ENCODE results near the gene CUX1.

The CUX1 gene

DNA sequence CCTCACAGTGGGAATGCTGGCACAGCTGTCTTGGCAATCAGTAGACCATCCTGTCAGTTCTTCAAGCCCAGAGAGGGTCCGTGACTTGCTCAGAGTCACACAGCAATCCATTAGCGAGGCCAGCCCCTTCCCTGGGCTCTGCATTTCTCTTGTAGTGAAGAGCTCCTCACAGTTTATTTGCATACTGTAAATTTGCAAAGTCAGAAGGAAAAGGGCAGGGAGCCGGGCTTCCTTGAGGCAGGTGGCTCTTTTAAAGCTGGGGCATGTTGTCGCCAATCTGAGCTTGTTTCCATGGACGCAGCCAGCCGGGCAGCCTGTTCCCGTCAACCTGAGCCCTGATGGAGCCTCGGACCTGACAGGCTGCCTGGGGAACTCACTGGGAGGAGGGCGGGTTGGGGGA lies 123.4 kb downstream of the CUX1 start:
- no peak for DNase-seq

- DNase-seq, result peak in 1 of 2 experiments; percentile 47
These were observed 124.3 kb downstream of the CUX1 start for GRCh38 chr7:101941481-101942383.

GRCh38 chr7:101942603-101943210 lies 125.3 kb downstream of the CUX1 start:
- no peak for DNase-seq

- no peak for DNase-seq
These were observed 125.9 kb downstream of the CUX1 start for GRCh38 chr7:101943306-101943705.

DNA sequence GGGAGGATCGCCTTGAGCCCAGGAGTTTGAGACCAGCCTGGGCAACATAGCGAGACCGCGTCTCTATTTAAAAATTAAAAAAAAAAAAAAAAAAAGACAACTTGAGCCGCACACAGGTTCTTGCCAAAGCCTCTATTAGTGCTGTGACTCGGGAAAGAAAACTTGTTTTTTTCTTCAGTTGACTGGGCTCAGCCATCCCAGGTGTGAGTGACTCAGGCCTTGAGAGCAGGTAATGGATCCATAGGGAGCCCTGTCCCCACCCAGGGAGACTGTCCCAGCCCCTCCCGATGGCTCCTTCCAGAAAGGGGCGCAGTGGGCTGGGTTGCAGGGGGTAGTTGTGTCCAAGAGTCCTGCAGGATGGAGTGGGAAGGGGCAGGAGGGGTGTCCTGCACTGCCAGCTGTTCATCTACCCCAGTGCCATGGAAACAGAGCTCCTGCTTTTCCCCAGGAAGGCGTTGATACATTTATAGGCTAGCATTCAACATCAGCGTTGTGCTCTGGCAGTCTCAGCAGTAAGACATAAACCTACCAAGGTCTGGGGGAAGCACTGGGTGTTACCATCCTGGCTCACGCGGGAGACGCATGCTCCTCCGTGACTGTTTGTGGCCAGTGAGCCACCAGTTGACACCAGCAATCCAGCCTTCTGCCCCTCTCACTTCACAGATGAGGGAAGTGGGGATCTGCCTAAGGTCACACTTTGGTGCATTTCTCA lies 126.6 kb downstream of the CUX1 start:
- DNase-seq, result no peak

DNA sequence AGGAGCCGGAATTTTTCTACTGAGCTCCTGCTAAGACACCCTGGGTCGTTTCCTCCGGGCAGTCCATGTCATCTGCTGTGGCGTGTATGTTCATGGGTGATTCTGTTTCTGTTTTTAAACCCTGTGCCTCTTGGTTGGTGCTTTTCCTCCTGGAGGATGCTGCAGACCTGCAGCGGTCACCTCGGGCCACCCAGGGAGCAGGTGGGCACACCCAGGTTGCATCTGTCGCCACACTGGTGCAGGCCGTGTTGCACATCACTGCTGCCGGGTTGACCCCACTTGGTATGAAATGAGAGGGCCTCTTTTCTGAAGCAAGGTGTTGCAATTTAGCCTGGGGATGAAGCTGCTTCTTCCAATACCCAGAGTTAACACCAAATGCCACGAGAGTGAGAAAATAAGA lies 127.2 kb downstream of the CUX1 start:
- no peak for DNase-seq

GRCh38 chr7:101945034-101945758 lies 127.8 kb downstream of the CUX1 start:
- no peak for DNase-seq

DNA sequence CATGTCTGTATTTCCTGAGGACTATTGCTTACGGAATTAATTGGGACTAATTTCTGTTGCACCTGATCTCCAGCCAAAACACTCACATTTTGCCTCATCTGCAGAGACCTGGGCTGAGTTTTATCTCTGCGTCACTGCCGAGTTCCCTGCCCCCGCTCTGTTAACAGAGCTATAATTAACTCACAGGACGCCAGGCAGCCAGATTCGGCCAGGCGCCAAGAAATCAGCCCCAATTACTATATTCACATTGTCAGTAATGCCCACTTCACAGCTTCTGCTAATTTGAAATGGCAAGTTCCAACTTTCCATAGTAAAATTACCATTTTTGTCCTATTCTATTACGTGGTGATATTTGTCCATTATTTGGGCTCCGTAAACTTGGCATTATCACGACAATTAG lies 130.5 kb downstream of the CUX1 start:
- no peak for DNase-seq

GRCh38 chr7:101948650-101949049 lies 131.2 kb downstream of the CUX1 start:
- DNase-seq, result no peak

DNA sequence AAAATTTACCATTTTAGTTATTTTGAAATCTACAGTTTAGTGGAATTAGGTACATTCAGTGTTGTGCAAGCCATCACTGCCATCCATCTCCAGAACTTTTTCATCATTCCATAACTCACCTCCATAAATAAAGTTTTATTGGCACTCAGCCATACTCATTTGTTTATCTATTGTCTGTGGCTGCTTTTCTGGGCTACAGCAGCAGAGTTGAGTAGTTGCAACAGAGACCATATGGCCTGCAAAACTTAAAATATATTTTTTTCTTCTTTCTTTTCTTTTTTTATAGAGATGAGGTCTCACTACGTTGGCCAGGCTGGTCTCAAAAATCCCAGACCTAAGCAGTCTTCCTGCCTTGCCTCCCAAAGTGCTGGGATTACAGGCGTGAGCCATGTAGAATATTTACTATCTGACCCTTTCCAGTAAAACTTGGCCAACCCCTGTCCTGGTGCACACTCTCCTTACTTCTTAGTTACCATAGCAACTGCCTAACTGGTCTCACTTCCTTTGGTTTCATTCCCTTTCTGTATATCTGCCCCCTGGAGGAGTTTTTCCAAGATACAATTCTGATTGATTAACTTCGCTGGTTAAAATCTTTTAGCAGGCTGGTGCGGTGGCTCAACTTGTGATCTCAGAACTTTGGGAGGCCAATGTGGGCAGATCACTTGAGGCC lies 133.2 kb downstream of the CUX1 start:
- peak in 1 of 2 experiments; percentile 45 for DNase-seq

GRCh38 chr7:101951757-101952156 lies 134.3 kb downstream of the CUX1 start:
- no peak for DNase-seq

GRCh38 chr7:101952355-101953247 lies 135.2 kb downstream of the CUX1 start:
- no peak for DNase-seq

- no peak for DNase-seq
These were observed 135.9 kb downstream of the CUX1 start for GRCh38 chr7:101953248-101953819.

DNA sequence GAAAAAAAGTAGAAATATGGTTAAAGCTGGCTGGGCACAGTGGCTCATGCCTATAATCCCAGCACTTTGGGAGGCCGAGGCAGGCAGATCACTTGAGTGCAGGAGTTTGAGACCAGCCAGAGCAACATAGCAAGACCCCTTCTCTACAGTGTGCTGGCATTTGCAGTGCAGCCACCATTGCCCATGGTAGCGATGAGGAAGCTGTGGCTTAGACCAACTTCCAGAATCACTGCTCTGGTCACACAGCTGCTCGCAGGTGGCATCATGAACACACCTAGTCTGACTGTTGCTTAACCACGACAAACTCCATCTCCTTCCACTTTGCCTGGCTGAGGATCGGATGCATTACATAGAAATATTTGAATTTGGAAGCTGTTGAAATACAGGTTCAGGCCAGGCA lies 137.1 kb downstream of the CUX1 start:
- no peak for DNase-seq

DNA sequence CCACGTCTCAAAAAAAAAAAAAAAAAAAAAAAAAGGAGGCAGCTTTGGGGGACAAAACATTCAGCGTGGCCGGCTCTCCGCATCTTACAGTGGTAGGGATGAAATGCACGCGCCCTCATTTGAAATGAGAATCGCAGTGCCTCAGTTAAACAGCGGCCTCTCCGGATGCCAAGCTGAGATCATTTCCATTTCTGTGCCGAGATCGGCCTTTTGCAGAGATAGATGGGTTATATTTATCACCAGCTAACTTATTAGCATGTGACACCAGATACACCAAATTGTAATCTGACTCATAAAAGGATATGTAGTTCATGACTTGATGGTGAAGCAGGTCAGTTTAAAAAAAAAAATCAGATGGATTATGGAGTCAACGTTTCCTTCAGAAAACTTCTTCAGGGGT lies 138.7 kb downstream of the CUX1 start:
- DNase-seq, result no peak

DNA sequence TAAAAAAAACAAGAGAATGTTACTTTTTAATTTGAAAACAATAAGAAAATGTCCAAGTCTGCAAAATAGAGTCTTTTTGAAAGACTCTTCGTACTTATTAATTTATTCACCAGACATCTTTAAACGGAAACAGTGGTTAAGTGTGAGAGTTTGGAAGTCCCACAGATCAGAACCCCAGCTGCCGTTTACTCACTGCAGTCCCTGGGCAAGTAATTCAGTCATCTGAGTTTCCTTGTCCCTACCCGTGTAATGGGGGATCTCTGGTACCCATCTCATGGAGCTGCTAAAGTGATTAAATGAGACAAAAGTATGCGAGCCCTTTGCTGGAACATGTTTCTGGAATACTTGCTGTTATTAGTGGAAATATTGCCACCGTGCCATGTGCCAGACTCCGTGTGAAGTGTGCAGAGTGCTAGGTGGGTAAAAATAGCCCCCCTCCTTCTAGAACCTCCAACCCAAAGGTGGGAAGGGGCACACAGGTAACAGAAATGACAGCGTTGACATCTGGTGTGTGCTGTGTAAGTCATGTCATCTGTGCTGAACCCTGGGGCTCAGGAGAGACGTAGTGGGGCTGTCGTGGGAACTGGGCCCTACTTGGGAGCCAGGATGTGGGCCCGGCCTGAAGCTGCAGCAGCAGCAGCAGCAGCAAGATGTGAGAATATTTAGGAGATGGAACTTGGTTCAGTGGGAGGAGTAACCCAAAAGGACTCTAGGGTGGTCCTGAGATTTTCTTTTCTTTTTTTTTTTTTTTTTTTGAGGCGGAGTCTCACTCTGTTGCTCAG lies 140.5 kb downstream of the CUX1 start:
- no peak for DNase-seq

GRCh38 chr7:101959342-101959741 lies 141.9 kb downstream of the CUX1 start:
- DNase-seq, result no peak

GRCh38 chr7:101959829-101960228 lies 142.4 kb downstream of the CUX1 start:
- DNase-seq, result no peak

- no peak for DNase-seq
These were observed 142.9 kb downstream of the CUX1 start for GRCh38 chr7:101960323-101960722.
